Activated CD4-positive, alpha-beta T cell treated with anti-CD3 and anti-CD28 coated beads, Interleukin-2, amount 10 ng/mL, durations not matched to agents 7 days and 5 days (primary cell): ENCODE measurements around the gene CYS1. TPM values are rescaled to one million over a fixed set of nuclear protein-coding genes. Genes with fewer than 3 reads are reported as not detected.

ENCODE experiments used
- CTCF ChIA-PET: fragments of 350-600 bp; sonication (Branson Sonifier 250); formaldehyde crosslinking; loops from one replicate; lab custom pipeline; 2021; ENCODE audit warnings: antibody characterized with exemption; lab: Charles Lee
- POLR2A ChIA-PET: fragments of 350-600 bp; sonication (Branson Sonifier 250); formaldehyde crosslinking; loops from one replicate; lab custom pipeline; 2021; ENCODE audit warnings: antibody characterized with exemption; lab: Charles Lee
- DNase-seq: peaks from one replicate; pipeline ENCODE4 v3.0.0-alpha.2; 2020
- H3K27ac Mint-ChIP-seq: one replicate; pipeline ENCODE4 v1.8.0; 2021; ENCODE audit warnings: mild to moderate bottlenecking, moderate library complexity, mixed read lengths
- H3K27me3 Mint-ChIP-seq: one replicate; pipeline ENCODE4 v1.8.0; 2021; ENCODE audit warnings: mixed read lengths
- H3K36me3 Mint-ChIP-seq: one replicate; pipeline ENCODE4 v1.8.0; 2021; ENCODE audit warnings: low read depth, mixed read lengths
- H3K4me1 Mint-ChIP-seq: one replicate; pipeline ENCODE4 v1.8.0; 2021; ENCODE audit warnings: mixed read lengths
- H3K4me3 Mint-ChIP-seq: one replicate; pipeline ENCODE4 v1.8.0; 2021; ENCODE audit warnings: mild to moderate bottlenecking, moderate library complexity, mixed read lengths
- H3K9me3 Mint-ChIP-seq: one replicate; pipeline ENCODE4 v1.8.0; 2021; ENCODE audit warnings: mixed read lengths
- total RNA-seq, 2 experiments: library from RNA; stranded (reverse); gene quantifications; one replicate each; pipeline ENCODE4 v1.2.3, GENCODE V29; 2021

CYS1 gene
- total RNA-seq, 2 experiments from 2014 or later = 0.15 to 0.17 TPM

- ChIA-PET CTCF (interaction anchor here (1.3 to 1.6 kb wide), 3 partner anchors 17 to 21 kb away, joined by 3 to 5 read pairs (median 4); no protein-coding TSS in a partner anchor), POLR2A (no interaction called here)
Observed at GRCh38 chr2:10089565-10090190, 9.5 kb upstream of the CYS1 start.

GRCh38 chr2:10087360-10087759, 7.1 kb upstream of the CYS1 start:
- no peak overlapping the region for H3K27ac Mint-ChIP-seq
- H3K4me1 Mint-ChIP-seq = peaks cover 11% of the 10 kb centered on the region
- peaks cover 5% of the 10 kb centered on the region for H3K9me3 Mint-ChIP-seq
- ChIA-PET POLR2A (no interaction called here), CTCF (interaction anchor here (1.0 to 1.8 kb wide), 4 partner anchors 10 to 577 kb away, joined by 3 to 9 read pairs (median 4); no protein-coding TSS in a partner anchor)
- peaks cover 78% of the 10 kb centered on the region for H3K27me3 Mint-ChIP-seq
- no peak for DNase-seq
- no peak overlapping the region for H3K4me3 Mint-ChIP-seq
- peaks cover 2% of the 10 kb centered on the region for H3K36me3 Mint-ChIP-seq

More at GRCh38 chr2:10089565-10090190, 9.5 kb upstream of the CYS1 start:
- no peak for DNase-seq
- H3K9me3 Mint-ChIP-seq = peaks cover 9% of the 10 kb centered on the region
- H3K36me3 Mint-ChIP-seq = peaks cover 6% of the 10 kb centered on the region
- H3K27ac Mint-ChIP-seq = no peak overlapping the region
- peaks cover 13% of the 10 kb centered on the region for H3K4me1 Mint-ChIP-seq
- H3K4me3 Mint-ChIP-seq = no peak overlapping the region
- peaks cover 73% of the 10 kb centered on the region for H3K27me3 Mint-ChIP-seq

GRCh38 chr2:10086950-10087349, 6.7 kb upstream of the CYS1 start:
- POLR2A ChIA-PET = no interaction called here

DNA sequence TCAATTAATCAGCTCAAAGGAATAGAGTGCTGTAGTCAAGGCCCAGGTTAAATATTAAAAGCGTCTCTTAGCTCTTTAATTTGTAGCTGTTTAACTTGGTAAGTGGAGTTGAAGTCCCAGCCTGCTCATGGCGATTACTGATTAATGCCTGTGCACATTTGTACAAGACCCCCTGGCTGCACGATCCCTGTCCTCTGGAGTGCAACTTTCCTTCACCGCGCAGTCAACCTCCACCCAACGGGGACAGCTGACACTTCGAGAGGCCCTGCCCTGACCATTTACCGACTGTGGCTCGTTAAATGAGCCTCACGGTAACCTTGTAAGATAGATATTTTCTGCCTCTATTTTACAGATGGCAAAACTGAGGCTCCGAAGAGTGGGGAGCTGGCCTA, 5.5 kb upstream of the CYS1 start:
- H3K9me3 Mint-ChIP-seq = no peaks in the 10 kb centered on the region
- H3K4me3 Mint-ChIP-seq = no peak overlapping the region
- peaks cover 9% of the 10 kb centered on the region for H3K4me1 Mint-ChIP-seq
- POLR2A ChIA-PET = no interaction called here
- CTCF ChIA-PET = interaction anchor here (0.8 to 2.0 kb wide), 5 partner anchors 9 to 349 kb away, joined by 3 to 8 read pairs (median 3); no protein-coding TSS in a partner anchor
- H3K36me3 Mint-ChIP-seq = no peaks in the 10 kb centered on the region
- no peak for DNase-seq
- peaks cover 78% of the 10 kb centered on the region for H3K27me3 Mint-ChIP-seq
- H3K27ac Mint-ChIP-seq = no peak overlapping the region

More at GRCh38 chr2:10086950-10087349, 6.7 kb upstream of the CYS1 start:
- CTCF ChIA-PET = interaction anchor here (1.2 to 1.8 kb wide), 3 partner anchors 10 to 348 kb away, joined by 3 to 9 read pairs (median 4); no protein-coding TSS in a partner anchor
- peaks cover under 1% of the 10 kb centered on the region for H3K9me3 Mint-ChIP-seq
- H3K27ac Mint-ChIP-seq = no peak overlapping the region
- peaks cover 78% of the 10 kb centered on the region for H3K27me3 Mint-ChIP-seq
- no peaks in the 10 kb centered on the region for H3K36me3 Mint-ChIP-seq
- H3K4me1 Mint-ChIP-seq = peaks cover 7% of the 10 kb centered on the region
- H3K4me3 Mint-ChIP-seq = no peak overlapping the region
- DNase-seq = no peak

DNA sequence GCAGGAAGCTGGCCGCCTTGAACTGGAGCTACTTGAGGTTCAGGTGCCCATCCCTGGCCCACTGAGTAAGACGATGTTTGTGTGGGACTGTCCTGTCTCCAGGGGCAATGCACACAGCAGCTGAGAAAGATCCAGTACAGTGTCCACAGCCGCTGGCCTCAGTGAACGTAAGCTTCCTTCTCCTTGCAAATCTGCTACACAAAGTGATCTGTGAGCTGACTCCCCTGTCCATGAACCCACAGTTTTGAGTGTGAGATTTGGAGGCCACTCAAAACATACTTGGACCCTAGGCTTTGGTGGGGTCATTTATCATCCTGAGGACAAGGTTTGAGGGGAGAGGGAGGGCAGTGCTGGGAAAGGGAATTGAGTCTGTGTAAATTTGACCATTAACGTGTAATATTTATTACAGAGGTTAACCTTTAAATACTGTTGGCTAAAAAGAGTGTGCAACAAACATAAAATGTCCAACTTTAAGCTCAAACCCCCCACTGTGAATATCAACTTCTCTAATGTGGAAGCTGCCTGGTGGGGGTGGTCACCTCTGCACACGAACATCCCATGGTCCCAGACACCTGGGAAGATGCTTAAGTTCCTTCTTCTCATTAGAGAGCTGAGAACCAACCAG, 4.9 kb upstream of the CYS1 start:
- H3K27me3 Mint-ChIP-seq = peaks cover 73% of the 10 kb centered on the region
- DNase-seq = no peak
- POLR2A ChIA-PET = no interaction called here
- H3K4me1 Mint-ChIP-seq = peaks cover 9% of the 10 kb centered on the region
- H3K9me3 Mint-ChIP-seq = no peaks in the 10 kb centered on the region
- CTCF ChIA-PET = interaction anchor here (0.8 to 2.0 kb wide), 5 partner anchors 8 to 350 kb away, joined by 3 to 8 read pairs (median 3); no protein-coding TSS in a partner anchor
- no peak overlapping the region for H3K27ac Mint-ChIP-seq
- H3K4me3 Mint-ChIP-seq = no peak overlapping the region
- H3K36me3 Mint-ChIP-seq = no peaks in the 10 kb centered on the region

- H3K4me1 Mint-ChIP-seq = peaks cover 9% of the 10 kb centered on the region
- no peaks in the 10 kb centered on the region for H3K36me3 Mint-ChIP-seq
- no peaks in the 10 kb centered on the region for H3K9me3 Mint-ChIP-seq
- no peak overlapping the region for H3K4me3 Mint-ChIP-seq
- ChIA-PET POLR2A (no interaction called here), CTCF (interaction anchor here (2.0 kb wide), 1 partner anchor 11 kb away, joined by 8 read pairs; no protein-coding TSS in a partner anchor)
- no peak overlapping the region for H3K27ac Mint-ChIP-seq
- no peak for DNase-seq
- H3K27me3 Mint-ChIP-seq = peaks cover 65% of the 10 kb centered on the region
Observed at GRCh38 chr2:10084223-10084865, 4.1 kb upstream of the CYS1 start.

DNA sequence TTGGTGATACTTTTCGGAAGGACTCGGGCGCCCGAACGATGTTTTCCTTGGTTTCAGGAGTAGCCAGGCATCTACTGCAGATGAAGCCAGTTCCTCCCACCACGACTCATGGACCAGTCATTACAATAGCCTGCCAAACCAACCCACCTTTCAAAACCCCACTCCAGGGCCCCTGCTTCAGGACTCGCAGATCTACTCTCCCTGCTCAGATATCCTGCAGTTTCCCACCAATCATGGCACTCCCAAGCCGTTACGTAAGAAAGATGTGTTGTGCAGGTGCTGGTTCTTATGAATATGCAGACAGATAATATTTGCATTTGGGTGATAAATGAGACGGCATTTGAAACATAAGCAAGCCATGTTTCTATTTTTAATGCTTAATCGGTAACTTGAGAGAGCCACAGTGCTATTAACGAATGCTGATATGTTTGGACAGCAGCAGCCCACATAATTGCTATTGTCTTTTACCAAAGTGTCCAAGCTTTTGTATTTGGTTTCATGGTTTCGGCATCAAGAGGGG, 3.5 kb upstream of the CYS1 start:
- Mint-ChIP-seq H3K4me1 (peaks cover 15% of the 10 kb centered on the region), H3K9me3 (no peaks in the 10 kb centered on the region), H3K27me3 (peaks cover 68% of the 10 kb centered on the region), H3K4me3 (no peak overlapping the region), H3K36me3 (peaks cover 1% of the 10 kb centered on the region), H3K27ac (no peak overlapping the region)
- ChIA-PET POLR2A (interaction anchor here (1.0 kb wide), 1 partner anchor 9 kb away, joined by 3 read pairs; no protein-coding TSS in a partner anchor), CTCF (interaction anchor here (1.0 to 1.7 kb wide), 4 partner anchors 8 to 20 kb away, joined by 3 to 4 read pairs (median 4); no protein-coding TSS in a partner anchor)
- no peak for DNase-seq

- POLR2A ChIA-PET = interaction anchor here (1.0 kb wide), 1 partner anchor 10 kb away, joined by 3 read pairs; no protein-coding TSS in a partner anchor
- H3K36me3 Mint-ChIP-seq = peaks cover 1% of the 10 kb centered on the region
- no peak overlapping the region for H3K4me3 Mint-ChIP-seq
- CTCF ChIA-PET = interaction anchor here (1.0 to 1.7 kb wide), 4 partner anchors 9 to 19 kb away, joined by 3 to 4 read pairs (median 4); no protein-coding TSS in a partner anchor
- no peak overlapping the region for H3K27ac Mint-ChIP-seq
- peaks cover 16% of the 10 kb centered on the region for H3K4me1 Mint-ChIP-seq
- DNase-seq = no peak
- H3K9me3 Mint-ChIP-seq = no peaks in the 10 kb centered on the region
- H3K27me3 Mint-ChIP-seq = peaks cover 72% of the 10 kb centered on the region
Observed at GRCh38 chr2:10083046-10083445, 2.8 kb upstream of the CYS1 start.

DNA sequence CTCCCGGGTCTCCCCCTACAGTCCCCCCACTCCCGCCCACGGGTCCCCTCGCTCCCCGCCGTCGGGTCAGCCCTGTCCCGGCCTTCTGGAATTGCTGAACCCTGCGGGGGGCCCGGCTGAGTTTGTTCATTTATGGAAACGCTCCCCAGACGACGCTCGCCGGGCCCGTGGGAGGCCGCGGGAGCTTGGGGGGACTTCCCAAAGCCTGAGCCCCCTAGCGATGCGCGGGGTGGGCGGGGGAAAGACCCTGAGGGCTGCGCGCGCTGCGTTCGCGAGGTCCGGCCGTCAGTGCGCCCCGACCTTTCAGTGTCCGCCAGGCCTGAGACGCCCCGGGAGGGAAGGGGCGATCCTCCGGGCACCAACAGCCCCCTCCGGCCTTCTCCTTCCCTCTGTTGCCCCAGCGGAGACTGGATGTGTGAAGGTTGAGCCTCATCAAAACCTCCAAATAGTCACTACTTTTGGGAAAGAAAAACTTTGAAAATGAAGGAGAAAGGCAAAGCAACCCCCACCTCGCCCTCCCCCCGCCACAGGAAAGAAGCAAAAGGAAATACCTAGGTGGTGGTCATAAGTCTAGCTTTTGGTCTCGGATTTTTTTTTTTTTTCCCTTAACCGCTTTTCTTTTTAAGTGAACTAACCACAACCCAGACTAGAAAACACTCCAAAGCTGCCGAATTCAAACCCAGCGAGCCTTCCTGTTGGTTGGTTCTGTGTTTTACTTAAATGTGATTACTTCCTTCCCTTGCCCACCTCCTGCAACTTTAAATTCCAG, 509 bp upstream of the CYS1 start:
- peak overlapping the region; percentile 63 for H3K4me3 Mint-ChIP-seq
- peaks cover 1% of the 10 kb centered on the region for H3K36me3 Mint-ChIP-seq
- H3K4me1 Mint-ChIP-seq = peaks cover 16% of the 10 kb centered on the region
- ChIA-PET POLR2A (no interaction called here), CTCF (interaction anchor here (1.7 to 2.0 kb wide), 3 partner anchors 10 to 354 kb away, joined by 3 to 6 read pairs (median 5); no protein-coding TSS in a partner anchor)
- H3K9me3 Mint-ChIP-seq = no peaks in the 10 kb centered on the region
- peaks cover 80% of the 10 kb centered on the region for H3K27me3 Mint-ChIP-seq
- DNase-seq = peak; percentile 50
- H3K27ac Mint-ChIP-seq = no peak overlapping the region

DNA sequence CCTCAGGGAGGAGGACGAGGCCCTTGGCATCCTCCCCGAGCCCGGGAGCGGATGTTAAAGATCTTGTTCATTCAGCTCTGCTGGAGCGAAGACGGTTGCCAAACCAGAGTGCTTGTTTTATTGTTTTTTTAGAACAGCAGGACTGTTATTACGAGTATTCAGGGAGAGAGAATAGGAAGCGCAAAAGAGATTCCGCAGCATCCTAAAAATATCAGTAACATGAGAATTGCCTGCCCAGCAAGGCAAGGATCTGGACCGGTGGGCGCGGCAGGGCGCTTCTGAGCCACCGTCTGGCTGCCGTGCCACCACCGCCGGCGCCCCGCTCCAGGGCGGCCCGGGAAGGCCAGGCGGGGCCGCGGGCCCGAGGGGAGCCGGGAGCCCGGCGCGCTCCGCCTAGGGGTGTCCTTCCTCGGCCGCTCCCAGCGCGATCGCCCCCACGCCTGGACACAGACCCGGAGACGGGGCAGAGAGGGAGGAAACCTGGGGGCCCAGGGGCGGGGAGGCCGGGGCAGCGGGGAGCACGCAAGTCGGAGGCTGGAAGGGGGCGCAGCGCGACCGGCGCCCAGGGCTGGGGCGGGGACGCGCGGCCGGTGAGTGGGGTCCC, 843 bp downstream of the CYS1 start:
- no peaks in the 10 kb centered on the region for H3K9me3 Mint-ChIP-seq
- peaks cover 81% of the 10 kb centered on the region for H3K27me3 Mint-ChIP-seq
- peak overlapping the region; percentile 66 for H3K4me3 Mint-ChIP-seq
- peaks cover 16% of the 10 kb centered on the region for H3K4me1 Mint-ChIP-seq
- peaks cover 1% of the 10 kb centered on the region for H3K36me3 Mint-ChIP-seq
- H3K27ac Mint-ChIP-seq = peak overlapping the region; percentile 14
- ChIA-PET POLR2A (no interaction called here), CTCF (interaction anchor here (0.7 to 2.0 kb wide), 8 partner anchors 11 to 355 kb away, joined by 3 to 5 read pairs (median 4); no protein-coding TSS in a partner anchor)
- no peak for DNase-seq

DNA sequence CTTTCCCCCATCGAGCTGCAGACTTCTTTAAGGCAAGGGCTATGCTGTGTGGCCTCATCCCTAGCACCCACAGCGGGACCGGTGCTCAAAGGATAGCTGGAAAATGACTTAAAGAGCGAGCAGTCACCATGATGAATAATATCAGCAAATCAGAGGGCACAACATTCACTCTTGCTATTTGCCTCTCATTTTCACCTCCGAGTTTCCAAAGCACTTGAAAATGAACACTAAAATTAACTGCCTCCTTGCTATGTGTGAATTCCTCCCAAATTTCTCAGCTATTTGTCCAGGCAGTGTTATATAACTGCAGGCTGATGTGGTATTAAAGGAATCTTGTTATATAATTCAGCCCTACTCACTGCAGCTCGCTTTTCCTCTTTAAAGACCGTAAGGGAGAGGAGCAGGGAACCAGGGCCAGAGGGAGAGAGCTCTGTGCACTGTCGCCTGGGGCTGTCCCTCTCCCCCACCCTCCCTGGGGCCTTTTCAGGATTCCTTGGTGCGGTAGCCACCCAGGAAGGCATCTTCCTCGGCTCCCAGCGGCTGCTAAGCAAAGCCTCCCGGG, 1.4 kb downstream of the CYS1 start:
- peaks cover 1% of the 10 kb centered on the region for H3K36me3 Mint-ChIP-seq
- H3K27me3 Mint-ChIP-seq = peaks cover 81% of the 10 kb centered on the region
- CTCF ChIA-PET = interaction anchor here (0.6 to 2.0 kb wide), 9 partner anchors 11 to 356 kb away, joined by 3 to 5 read pairs (median 4); no protein-coding TSS in a partner anchor
- no peaks in the 10 kb centered on the region for H3K9me3 Mint-ChIP-seq
- H3K4me1 Mint-ChIP-seq = peaks cover 18% of the 10 kb centered on the region
- DNase-seq = no peak
- H3K4me3 Mint-ChIP-seq = peak overlapping the region; percentile 66
- peak overlapping the region; percentile 14 for H3K27ac Mint-ChIP-seq
- POLR2A ChIA-PET = no interaction called here
